Stimulated activated CD8-positive, alpha-beta memory T cell treated with anti-CD3 and anti-CD28 coated beads, Interleukin-7, amount 100 ng/mL, for 48 hours (primary cell): ENCODE measurements around the gene ZNF600.
"Not testable (repeated sequence)": the region's sequence is repeated elsewhere in the genome, so short reads cannot be mapped to it uniquely, and the experiment has no call there.

Source experiments
- DNase-seq, 2 donors: peaks; one replicate each; pipeline ENCODE4 v3.0.0-alpha.2; 2020; ENCODE audit warnings: low read depth in 1 of 2; ENCODE audit errors: extremely low read depth in 1 of 2

The ZNF600 gene

DNA sequence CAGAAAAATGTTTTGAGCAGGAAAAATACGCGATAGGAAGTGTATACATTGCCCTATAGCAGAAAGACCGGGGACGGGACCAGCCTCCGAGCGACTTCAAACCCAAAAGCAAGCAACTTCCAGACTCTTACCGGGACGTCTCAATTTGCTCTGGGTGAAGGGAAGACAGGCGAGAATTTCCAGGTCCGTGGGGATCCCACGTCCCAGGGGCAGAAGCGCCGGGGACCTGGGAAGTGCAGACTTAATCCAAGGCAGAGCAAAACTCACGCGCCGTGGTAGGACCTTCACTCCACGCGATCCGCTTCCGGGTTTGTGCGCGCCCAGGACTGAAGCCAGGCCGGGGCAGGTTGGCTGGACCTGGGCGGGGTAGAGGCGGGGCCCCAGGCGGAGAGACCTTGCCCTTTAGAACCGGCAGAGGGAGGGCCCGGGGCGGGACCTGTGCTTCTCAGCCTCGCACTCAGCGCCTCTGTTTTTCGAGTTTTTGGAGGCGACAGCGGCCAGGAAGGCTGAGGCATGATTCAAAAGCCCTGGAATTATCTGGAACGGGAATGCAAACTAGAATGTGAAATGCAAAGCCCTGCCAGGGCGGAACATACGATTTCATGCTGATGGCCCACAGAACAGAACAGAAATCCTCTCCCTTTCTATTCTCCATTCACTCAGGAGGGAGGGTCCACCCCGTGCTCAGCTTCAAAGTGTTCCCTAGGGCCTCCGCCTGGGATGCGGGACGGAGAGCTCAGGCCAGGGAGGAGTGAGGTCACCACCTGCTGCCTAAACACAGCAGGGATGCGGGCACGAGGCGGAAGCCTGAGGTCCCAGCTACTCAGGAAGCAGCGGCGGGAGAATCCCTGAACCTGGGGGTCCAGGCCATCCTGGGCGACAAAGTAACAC lies at the start of gene ZNF600:
TSS of gene ZNF600 (minus strand) at position 328 of the 891 bp plus-strand sequence. CDS start 7,903 bp downstream, outside the sequence.
- peak; percentile 34 to 77 for DNase-seq

DNA sequence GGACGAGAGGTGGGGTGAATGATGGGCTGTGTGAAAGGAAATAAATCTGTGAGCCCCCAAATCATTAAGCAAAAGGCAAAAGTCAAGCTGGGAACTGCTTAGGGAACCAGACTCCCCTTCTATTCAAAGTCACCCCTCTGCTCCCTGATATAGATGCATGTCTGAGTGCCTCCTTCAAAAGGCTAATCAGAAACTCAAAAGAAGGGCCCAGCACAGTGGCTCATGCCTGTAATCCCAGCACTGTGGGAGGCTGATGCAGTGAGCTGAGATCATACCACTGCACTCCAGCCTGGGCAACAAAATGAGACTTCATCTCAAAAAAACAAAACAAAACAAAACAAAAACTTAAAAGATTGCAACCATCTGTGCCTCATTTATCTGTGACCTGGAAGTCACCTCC lies 47.7 kb upstream of the ZNF600 start:
- not testable (repeated sequence) for DNase-seq

DNA sequence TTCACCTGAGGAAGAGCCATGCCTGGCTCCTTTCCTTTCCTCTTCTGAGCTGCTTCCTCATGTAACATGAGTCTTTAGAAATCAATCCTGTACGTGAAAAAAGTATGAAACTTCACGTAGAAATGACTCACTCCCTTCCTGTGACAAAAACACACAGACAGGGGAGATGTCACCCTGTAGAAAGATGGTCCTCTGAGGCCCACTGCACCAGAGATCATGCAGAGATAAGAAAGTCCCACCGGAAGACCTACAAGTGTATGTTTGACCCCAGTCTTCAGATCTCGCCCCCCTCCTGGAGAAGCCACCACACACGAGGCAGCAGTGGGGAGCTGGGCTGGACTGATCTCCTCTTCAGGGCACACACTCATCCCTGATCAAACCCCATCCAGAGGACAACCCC lies 47.0 kb upstream of the ZNF600 start:
- DNase-seq = not testable (repeated sequence)

- DNase-seq = not testable (repeated sequence)
These were observed 43.3 kb upstream of the ZNF600 start for GRCh38 chr19:52829866-52830265.

- DNase-seq = no peak
These were observed 39.2 kb upstream of the ZNF600 start for GRCh38 chr19:52825765-52826164.

DNA sequence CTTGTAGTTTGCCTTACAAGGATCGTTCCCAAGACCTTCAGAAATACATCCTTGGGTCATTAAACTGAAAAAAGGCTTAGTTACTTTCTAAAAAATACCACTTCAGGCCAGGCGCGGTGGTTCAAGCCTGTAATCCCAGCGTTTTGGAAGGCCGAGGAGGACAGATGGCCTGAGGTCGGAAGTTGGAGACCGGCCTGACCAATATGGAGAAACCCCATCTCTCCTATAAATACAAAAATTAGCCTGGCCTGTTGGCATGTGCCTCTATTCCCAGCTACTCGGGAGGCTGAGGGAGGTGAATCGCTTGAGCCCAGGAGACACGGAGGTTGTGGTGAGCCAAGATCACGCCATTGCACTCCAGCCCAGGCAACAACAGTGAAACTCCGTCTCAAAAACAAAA lies 37.1 kb upstream of the ZNF600 start:
- DNase-seq = no peak

DNA sequence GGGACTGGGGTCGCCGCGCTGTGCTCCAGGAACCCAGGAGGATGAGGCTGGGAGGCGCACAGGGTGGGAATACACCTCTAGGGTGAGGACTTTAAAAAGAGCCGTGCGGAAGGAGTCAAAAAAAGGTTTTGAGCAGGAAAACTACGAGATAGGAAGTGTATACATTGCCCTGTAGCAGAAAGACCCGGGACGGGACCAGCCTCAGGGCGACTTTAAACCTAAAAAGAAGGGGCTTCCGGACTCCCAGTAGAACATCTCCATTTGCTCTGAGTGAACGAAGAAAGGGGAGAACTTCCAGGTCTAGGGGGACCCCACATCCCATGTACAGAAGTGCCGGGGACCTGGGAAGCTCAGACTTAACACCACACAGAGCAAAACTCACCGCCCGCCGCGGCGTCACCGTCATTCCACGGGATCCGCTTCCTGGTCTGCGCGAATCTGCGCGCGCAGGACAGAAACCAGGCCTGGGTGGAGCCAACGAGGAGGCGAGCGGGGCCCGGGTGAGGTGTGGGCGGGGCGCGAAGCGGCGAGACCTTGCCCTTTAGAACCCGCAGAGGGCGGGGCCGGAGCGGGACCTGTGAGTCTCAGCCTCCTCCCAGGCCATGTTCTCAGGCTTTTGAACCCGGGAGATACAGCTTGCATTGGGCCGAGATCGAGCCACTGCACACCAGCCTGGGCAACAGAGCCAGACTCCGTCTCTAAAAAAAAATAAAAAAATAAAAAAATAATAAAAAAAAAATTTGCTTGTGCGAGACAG lies 34.8 kb upstream of the ZNF600 start, which contains the start of gene ZNF28:
TSS of gene ZNF28 (minus strand) at position 430 of the 757 bp plus-strand sequence. CDS start 3,675 bp downstream, outside the sequence.
- DNase-seq = peak; percentile 17 to 45

- not testable (repeated sequence) for DNase-seq
These were observed 34.0 kb upstream of the ZNF600 start for GRCh38 chr19:52820472-52821203.

- no peak for DNase-seq
These were observed 23.2 kb upstream of the ZNF600 start for GRCh38 chr19:52809801-52810200.

DNA sequence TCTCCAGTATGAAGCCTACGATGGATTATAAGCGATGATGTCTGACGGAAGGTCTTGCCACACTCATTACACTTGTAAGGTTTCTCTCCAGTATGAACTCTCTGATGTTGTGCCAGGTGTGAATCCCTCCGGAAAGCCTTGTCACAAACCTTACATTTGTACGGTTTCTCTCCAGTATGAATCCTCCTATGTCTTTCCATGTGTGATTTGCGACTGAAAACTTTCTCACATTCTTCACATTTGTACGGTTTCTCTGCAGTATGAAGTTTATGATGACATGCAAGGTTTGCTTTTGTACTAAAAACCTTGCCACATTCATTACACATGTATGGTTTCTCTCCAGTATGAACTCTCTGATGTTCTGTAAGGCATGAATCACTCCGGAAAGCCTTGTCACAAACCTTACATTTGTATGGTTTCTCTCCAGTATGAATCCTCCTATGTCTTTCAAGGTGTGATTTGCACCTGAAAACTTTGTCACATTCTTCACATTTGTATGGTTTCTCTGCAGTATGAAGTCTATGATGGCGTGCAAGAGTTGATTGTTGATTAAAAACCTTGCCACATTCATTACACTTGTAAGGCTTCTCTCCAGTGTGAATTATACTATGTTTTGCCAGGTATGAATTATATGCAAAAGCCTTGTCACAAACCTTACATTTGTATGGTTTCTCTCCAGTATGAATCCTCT lies 13.5 kb upstream of the ZNF600 start:
- not testable (repeated sequence) for DNase-seq

DNA sequence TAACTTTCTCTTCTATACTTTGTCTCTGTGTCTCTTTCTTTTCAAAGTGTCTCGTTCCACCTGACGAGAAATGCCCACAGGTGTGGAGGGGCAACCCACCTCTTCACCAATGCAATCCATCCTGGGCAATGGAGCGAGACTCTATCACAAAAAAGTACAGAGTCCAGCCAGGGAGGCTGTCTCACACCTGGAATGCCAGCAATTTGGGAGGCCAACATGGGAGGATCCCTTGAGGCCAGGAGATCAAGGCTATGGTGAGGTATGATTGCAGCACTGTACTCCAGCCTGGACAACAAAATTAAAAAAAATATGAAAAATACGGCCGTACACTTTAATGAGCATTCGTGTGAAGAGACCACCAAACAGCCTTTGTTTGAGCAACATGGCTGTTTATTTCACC lies 2.8 kb upstream of the ZNF600 start:
- no peak for DNase-seq

GRCh38 chr19:52786078-52786463 lies 520 bp downstream of the ZNF600 start:
- DNase-seq = no peak

DNA sequence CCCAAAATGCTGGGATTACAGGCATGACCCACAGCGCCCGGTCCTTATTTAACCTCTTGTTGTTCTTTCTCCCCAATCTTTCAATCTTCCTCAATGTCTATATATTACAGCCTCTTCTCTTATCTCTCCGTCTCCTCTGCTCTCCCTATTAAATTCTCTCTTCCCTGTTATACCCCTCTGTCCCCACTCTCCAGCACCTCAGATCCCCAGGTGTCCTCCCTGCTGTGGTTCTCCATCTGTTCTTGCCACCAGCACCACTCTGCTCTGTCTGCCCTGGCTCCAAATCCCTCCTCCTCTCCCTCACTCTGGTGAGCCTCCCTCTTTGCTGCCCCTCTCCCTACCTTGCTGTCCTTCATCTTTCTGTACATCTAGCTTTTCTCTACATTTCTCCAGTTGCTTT lies 1.1 kb downstream of the ZNF600 start:
- DNase-seq = no peak

- not testable (repeated sequence) for DNase-seq
These were observed 3.7 kb downstream of the ZNF600 start for GRCh38 chr19:52782864-52783263.

- peak in 1 of 2 donors; percentile 10 for DNase-seq
These were observed 7.8 kb downstream of the ZNF600 start for GRCh38 chr19:52778811-52779210.

GRCh38 chr19:52756447-52756846 lies 30.1 kb downstream of the ZNF600 start:
- DNase-seq = not testable (repeated sequence)

GRCh38 chr19:52749780-52750179 lies 36.8 kb downstream of the ZNF600 start:
- no peak for DNase-seq

GRCh38 chr19:52748336-52748950 lies 38.1 kb downstream of the ZNF600 start:
- DNase-seq = no peak

DNA sequence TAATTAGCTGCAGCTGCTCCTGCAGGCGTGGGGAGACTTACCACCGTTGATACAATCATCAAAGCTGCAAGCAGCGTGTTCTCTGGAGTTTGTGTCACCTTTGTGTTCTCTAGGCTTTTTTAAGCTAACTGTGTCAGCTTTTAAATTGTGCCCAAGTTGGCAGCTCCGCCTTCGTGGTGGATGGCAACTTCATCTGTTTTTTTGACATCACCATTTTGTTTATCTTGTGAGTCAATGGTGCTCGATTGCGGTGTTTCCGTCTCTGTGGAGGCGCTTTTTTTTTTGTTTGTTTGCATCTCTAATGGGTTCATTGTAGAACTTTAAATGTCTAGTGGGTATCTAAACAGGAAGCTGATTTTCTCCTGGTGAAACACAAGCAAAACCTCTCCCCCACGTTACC lies 40.7 kb downstream of the ZNF600 start:
- not testable (repeated sequence) for DNase-seq

- no peak for DNase-seq
These were observed 43.5 kb downstream of the ZNF600 start for GRCh38 chr19:52743091-52743490.
